NK-92 (cell line): ENCODE results near the gene MARS1.
"Not testable (repeated sequence)": the region's sequence is repeated elsewhere in the genome, so short reads cannot be mapped to it uniquely, and the experiment has no call there.

Source experiments
- DNase-seq: peaks from one replicate; lab custom pipeline; 2025; ENCODE audit not compliant: unreplicated experiment; lab: John Stamatoyannopoulos, UW

Gene MARS1

GRCh38 chr12:57547288-57548012 is 59.6 kb downstream of the MARS1 start:
- no peak for DNase-seq

GRCh38 chr12:57548013-57548315 is 60.1 kb downstream of the MARS1 start:
- DNase-seq: no peak

- DNase-seq: no peak
These were observed 60.6 kb downstream of the MARS1 start for GRCh38 chr12:57548488-57548887.

- no peak for DNase-seq
These were observed 61.5 kb downstream of the MARS1 start for GRCh38 chr12:57549203-57549908.

GRCh38 chr12:57549909-57550640 is 62.2 kb downstream of the MARS1 start, which contains the start of gene KIF5A:
KIF5A (plus strand) TSS chr12:57550044; CDS start chr12:57550272, 228 bp downstream.
- no peak for DNase-seq

GRCh38 chr12:57550641-57551549 is 63.0 kb downstream of the MARS1 start:
- DNase-seq: no peak

DNA sequence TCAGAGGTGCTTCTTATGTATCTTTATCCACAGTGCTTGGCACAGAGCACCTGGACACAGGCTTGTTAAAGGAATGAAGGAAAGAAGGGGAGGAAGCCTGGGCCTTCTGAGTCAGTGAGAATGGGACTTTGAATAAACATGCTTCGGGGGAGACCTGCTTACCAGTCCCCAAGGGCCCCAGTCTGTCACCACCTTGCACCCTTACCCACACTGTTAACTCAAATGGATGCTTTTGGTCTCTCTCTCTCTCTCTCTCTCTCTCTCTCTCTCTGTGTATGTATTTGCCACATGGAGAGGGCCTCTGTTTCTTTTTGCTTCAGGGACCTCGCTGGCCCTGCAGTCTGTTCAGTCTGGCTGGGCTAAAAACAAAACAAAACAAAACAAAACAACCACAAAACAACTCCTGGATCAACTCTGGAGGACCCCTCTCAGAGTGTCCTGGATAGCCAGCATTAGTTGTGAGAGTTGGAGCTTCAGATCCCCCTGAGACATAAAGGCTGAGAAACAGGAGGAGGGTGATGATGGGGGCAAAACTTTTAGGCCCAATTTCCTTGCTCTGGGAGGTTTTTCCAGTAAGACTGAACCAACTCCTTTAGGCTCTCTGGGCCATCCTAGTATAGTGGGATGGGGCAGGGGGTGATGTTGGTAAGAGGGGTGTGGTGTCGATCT is 63.9 kb downstream of the MARS1 start:
- DNase-seq: no peak

DNA sequence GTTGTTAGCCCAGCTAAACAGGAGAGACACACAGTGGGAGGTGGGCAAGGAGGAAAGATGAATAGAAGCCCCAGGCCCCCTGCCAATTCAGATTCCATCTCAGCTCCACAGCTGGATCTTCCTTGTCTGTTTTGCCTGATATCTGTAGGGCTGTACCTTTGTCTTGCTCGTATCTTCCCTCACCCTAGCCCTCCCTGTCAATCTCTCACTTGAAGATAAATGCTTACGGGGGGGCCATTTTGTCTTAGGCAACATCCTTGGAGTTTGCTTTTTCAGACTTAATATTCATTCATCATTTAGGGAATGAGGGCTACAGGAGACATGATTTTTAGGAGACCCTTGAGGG is 64.4 kb downstream of the MARS1 start:
- DNase-seq: no peak

DNA sequence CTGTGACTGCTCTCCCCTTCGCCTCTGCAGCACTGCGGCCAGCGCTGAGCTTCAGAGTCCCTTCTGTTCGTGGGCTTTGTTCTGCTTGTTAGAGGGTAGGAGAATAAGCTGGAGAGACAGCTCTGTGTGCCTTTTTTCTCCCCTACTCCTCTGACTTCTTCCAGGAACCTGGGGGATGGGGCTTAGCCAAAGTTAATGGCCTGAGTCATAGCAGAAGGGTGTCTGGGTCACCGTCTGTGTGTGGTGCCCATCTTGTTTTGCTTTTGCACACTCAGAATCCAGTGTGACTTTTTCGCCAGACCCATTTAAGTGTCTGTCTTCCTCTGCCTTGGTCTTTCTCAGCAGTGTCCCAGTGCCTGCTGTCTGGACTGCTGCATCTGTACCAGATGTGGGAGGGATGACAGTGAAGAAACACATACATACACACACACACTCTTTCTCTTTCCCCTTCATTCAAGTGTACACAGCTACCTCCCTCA is 65.0 kb downstream of the MARS1 start:
- no peak for DNase-seq

GRCh38 chr12:57553343-57554202 is 65.7 kb downstream of the MARS1 start:
- DNase-seq: no peak

- no peak for DNase-seq
These were observed 66.6 kb downstream of the MARS1 start for GRCh38 chr12:57554453-57554852.

DNA sequence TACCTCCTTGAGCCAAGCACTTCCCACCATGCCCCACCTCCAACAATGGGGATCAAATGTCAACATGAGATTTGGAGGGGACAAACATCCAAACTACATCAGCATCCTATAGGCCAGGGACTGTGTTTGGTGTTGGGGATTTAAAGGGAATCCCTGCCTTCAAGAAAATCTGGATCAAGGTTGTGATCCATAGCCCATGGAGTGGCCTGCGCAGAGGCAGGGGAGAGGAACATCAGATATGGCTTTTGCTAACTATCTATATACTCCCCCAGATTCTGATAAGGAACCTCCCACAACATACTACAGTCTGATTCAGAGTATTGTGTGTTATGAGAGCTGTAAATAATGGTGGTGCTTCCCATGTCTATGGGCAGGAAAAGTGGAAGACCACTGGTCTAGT is 67.0 kb downstream of the MARS1 start:
- no peak for DNase-seq

- DNase-seq: no peak
These were observed 71.0 kb downstream of the MARS1 start for GRCh38 chr12:57558864-57559263.

DNA sequence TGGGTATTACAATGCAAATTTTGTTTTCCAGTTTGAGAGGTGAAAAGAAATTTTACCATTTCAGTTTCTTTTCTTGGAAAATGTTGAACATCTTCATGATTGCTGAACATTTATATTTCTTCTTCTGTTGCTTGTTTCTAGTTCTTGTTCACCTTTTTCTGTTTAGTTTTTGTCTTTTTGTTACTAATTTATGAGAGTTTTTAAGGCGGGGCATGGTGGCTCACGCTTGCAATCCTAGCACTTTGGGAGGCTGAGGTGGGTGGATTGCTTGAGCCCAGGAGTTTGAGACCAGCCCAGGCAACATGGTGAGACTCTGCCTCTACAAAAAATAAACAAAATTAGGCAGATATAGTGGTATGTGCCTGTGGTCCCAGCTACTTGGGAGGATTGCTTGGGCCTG is 72.6 kb downstream of the MARS1 start:
- no peak for DNase-seq

GRCh38 chr12:57561117-57561516 is 73.2 kb downstream of the MARS1 start:
- not testable (repeated sequence) for DNase-seq

DNA sequence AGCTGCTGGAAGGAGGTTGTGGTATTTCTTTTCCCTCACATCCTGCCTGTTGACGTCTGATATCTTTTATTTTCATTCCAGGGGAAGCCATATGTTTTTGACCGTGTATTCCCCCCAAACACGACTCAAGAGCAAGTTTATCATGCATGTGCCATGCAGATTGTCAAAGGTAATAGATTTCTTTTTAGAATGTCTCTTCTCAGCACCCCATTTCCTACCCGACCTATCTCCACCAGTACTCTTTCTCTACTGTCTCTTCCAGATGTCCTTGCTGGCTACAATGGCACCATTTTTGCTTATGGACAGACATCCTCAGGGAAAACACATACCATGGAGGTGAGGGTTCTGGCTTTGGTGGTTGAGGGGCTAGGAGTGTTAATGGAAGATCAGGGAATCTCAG is 75.5 kb downstream of the MARS1 start:
- no peak for DNase-seq

GRCh38 chr12:57564178-57564740 is 76.4 kb downstream of the MARS1 start:
- no peak for DNase-seq
